ENCODE measurements around the gene SLC17A2. TPM values are rescaled to one million over a fixed set of nuclear protein-coding genes. Genes with fewer than 3 reads are reported as not detected.

SLC17A2 gene
- total RNA-seq, 1 donor from 2014 or later, result not detected

DNA sequence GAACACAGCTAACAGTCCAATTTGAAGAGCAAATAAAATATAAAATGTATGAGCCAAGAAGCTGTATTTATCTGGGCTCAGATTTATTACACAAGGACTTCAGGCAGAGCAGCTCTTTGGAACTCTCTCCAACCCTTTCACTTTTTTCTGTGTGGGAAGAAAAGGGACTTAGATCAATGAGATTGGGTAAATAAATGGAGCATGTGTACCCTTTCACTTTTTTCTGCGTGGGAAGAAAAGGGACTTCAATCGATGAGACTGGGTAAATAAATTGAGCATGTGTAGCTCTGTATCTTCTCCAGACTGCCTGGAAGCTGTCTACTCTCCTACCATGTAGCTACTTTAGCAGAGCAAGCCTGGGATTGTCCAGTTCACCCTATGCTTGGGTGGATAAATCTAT lies 67.1 kb downstream of the SLC17A2 start:
- H3K9me3 Mint-ChIP-seq (ENCODE audit: unreplicated experiment), result no peaks in the 10 kb centered on the region
- H3K27me3 Mint-ChIP-seq (ENCODE audit: unreplicated experiment), result peaks cover 38% of the 10 kb centered on the region
- no peak overlapping the region for H3K27ac Mint-ChIP-seq (ENCODE audit: unreplicated experiment)
- H3K36me3 Mint-ChIP-seq (ENCODE audit: unreplicated experiment), result no peaks in the 10 kb centered on the region
- DNase-seq (ENCODE audit: extremely low spot score, unreplicated experiment), result no peak
- TF ChIP-seq, protein P1, sequence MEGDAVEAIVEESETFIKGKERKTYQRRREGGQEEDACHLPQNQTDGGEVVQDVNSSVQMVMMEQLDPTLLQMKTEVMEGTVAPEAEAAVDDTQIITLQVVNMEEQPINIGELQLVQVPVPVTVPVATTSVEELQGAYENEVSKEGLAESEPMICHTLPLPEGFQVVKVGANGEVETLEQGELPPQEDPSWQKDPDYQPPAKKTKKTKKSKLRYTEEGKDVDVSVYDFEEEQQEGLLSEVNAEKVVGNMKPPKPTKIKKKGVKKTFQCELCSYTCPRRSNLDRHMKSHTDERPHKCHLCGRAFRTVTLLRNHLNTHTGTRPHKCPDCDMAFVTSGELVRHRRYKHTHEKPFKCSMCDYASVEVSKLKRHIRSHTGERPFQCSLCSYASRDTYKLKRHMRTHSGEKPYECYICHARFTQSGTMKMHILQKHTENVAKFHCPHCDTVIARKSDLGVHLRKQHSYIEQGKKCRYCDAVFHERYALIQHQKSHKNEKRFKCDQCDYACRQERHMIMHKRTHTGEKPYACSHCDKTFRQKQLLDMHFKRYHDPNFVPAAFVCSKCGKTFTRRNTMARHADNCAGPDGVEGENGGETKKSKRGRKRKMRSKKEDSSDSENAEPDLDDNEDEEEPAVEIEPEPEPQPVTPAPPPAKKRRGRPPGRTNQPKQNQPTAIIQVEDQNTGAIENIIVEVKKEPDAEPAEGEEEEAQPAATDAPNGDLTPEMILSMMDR (IDR thresholded peaks at IDR 0.05), result no peak
- no peaks in the 10 kb centered on the region for H3K4me1 Mint-ChIP-seq (ENCODE audit: unreplicated experiment)
- H3K4me3 Mint-ChIP-seq (ENCODE audit: unreplicated experiment), result no peak overlapping the region

Other genes starting within 250 kb of the SLC17A2 start
- not detected in 2 replicates for gene SLC17A4, start 175.9 kb downstream of the SLC17A2 start, total RNA-seq
- gene SLC17A1, start 98.6 kb downstream of the SLC17A2 start, total RNA-seq, result not detected in 2 replicates
- gene SLC17A3, start 56.4 kb downstream of the SLC17A2 start, total RNA-seq, result not detected in 2 replicates
- gene TRIM38, start 32.1 kb upstream of the SLC17A2 start, total RNA-seq, result 8.0 and 8.4 TPM in 2 replicates
- 6.0 and 6.2 TPM in 2 replicates for gene HFE, start 156.7 kb upstream of the SLC17A2 start, total RNA-seq

Measured in osteocyte (in vitro differentiated cells).